ENCODE measurements around the gene KIAA0930. TPM values are rescaled to one million over a fixed set of nuclear protein-coding genes. Genes with fewer than 3 reads are reported as not detected.

Gene KIAA0930
- total RNA-seq, 6 experiments from 2014 or later: 24.5 to 57.9 (median 40.8) TPM

- WGBS (ENCODE audit: insufficient coverage, low coverage, low lambda C conversion rate, missing lambda C conversion rate): 87% methylated on average over 16 of the region's 16 CpGs
- Histone ChIP-seq H3K36me3 (peaks cover 0 to 41% (median 13%) of the 10 kb centered on the region in 4 donors), H3K27me3 (no peaks in the 10 kb centered on the region), H3K4me1 (no peaks in the 10 kb centered on the region), H3K27ac (no peak overlapping the region), H3K4me3 (no peak overlapping the region), H3K9me3 (no peaks in the 10 kb centered on the region)
- intact Hi-C loops (cut with DNase I): no loop called here
- TF ChIP-seq POLR2A (IDR thresholded peaks at IDR 0.05) (no peak), CTCF (IDR thresholded peaks at IDR 0.05) (no peak)
- ATAC-seq: no peak
- DNase-seq: no peak
Observed at GRCh38 chr22:45185718-45186514, 54.8 kb downstream of the KIAA0930 start.

GRCh38 chr22:45183974-45184373, 56.7 kb downstream of the KIAA0930 start:
- H3K9me3 ChIP-seq: no peaks in the 10 kb centered on the region
- intact Hi-C loops (cut with DNase I): no loop called here
- ATAC-seq (no peak), DNase-seq (no peak)
- peaks cover 0 to 8% (median 3%) of the 10 kb centered on the region in 4 donors for H3K4me1 ChIP-seq
- H3K36me3 ChIP-seq: peaks cover 0 to 44% (median 13%) of the 10 kb centered on the region in 4 donors
- no peak overlapping the region for H3K27ac ChIP-seq
- no peaks in the 10 kb centered on the region for H3K27me3 ChIP-seq
- 100% methylated on average over 3 of the region's 13 CpGs for WGBS (ENCODE audit: insufficient coverage, low coverage, low lambda C conversion rate, missing lambda C conversion rate)
- TF ChIP-seq CTCF (IDR thresholded peaks at IDR 0.05): no peak
- no peak for TF ChIP-seq POLR2A (IDR thresholded peaks at IDR 0.05)
- no peak overlapping the region for H3K4me3 ChIP-seq

GRCh38 chr22:45181766-45182165, 58.9 kb downstream of the KIAA0930 start:
- TF ChIP-seq POLR2A (IDR thresholded peaks at IDR 0.05) (no peak), CTCF (IDR thresholded peaks at IDR 0.05) (no peak)
- Histone ChIP-seq H3K4me1 (peaks cover 0 to 8% (median 3%) of the 10 kb centered on the region in 4 donors), H3K9me3 (no peaks in the 10 kb centered on the region), H3K36me3 (peaks cover 0 to 57% (median 14%) of the 10 kb centered on the region in 4 donors), H3K27me3 (no peaks in the 10 kb centered on the region), H3K4me3 (no peak overlapping the region), H3K27ac (no peak overlapping the region)
- 96% methylated on average over 2 of the region's 2 CpGs for WGBS (ENCODE audit: insufficient coverage, low coverage, low lambda C conversion rate, missing lambda C conversion rate)
- intact Hi-C loops (cut with DNase I): no loop called here
- DNase-seq (no peak), ATAC-seq (no peak)

GRCh38 chr22:45181240-45181639, 59.5 kb downstream of the KIAA0930 start:
- Histone ChIP-seq H3K9me3 (no peaks in the 10 kb centered on the region), H3K36me3 (peaks cover 0 to 62% (median 15%) of the 10 kb centered on the region in 4 donors), H3K4me3 (no peak overlapping the region), H3K27ac (no peak overlapping the region), H3K4me1 (peaks cover 0 to 8% (median 3%) of the 10 kb centered on the region in 4 donors), H3K27me3 (no peaks in the 10 kb centered on the region)
- DNase-seq (no peak), ATAC-seq (no peak)
- no CpG with 5 or more reads among the region's 4 CpGs for WGBS (ENCODE audit: insufficient coverage, low coverage, low lambda C conversion rate, missing lambda C conversion rate)
- no peak for TF ChIP-seq POLR2A (IDR thresholded peaks at IDR 0.05)
- no peak for TF ChIP-seq CTCF (IDR thresholded peaks at IDR 0.05)
- intact Hi-C loops (cut with DNase I): no loop called here

All from right lobe of liver (tissue), 6 donors.